Effector memory CD4-positive, alpha-beta T cell (primary cell): ENCODE measurements around the gene SMOC1.

Experiments used
- DNase-seq, 3 donors: peaks; one replicate each; pipeline ENCODE4 v3.0.0-alpha.2; 2020
- H3K27ac ChIP-seq: 2 replicates; pipeline ENCODE4 v1.7.0; 2013; ENCODE audit warnings: mild to moderate bottlenecking, low read length, moderate library complexity; ENCODE audit not compliant: insufficient read depth, poor library complexity, severe bottlenecking
- H3K27me3 ChIP-seq: replicated peaks from 2 replicates; pipeline ENCODE4 v1.7.0; 2013; ENCODE audit warnings: mild to moderate bottlenecking, low read length; ENCODE audit not compliant: insufficient read depth, control insufficient read depth, poor library complexity, severe bottlenecking
- H3K36me3 ChIP-seq: 2 replicates; pipeline ENCODE4 v1.7.0; 2013; ENCODE audit warnings: mild to moderate bottlenecking, low read length, moderate library complexity; ENCODE audit not compliant: control insufficient read depth, insufficient read depth
- H3K4me1 ChIP-seq: 2 replicates; pipeline ENCODE4 v1.7.0; 2013; ENCODE audit warnings: low read length, mild to moderate bottlenecking; ENCODE audit not compliant: control insufficient read depth, insufficient read depth, poor library complexity, severe bottlenecking
- H3K4me3 ChIP-seq: 2 replicates; pipeline ENCODE4 v1.7.0; 2013; ENCODE audit warnings: low read length, low read depth, mild to moderate bottlenecking; ENCODE audit not compliant: insufficient read depth, poor library complexity, severe bottlenecking
- H3K9me3 ChIP-seq: 2 replicates; pipeline ENCODE4 v1.7.0; 2013; ENCODE audit warnings: mild to moderate bottlenecking, low read length, moderate library complexity; ENCODE audit not compliant: control insufficient read depth

The SMOC1 gene

GRCh38 chr14:70067810-70068209 lies 188.6 kb downstream of the SMOC1 start:
- H3K9me3 ChIP-seq: no peaks in the 10 kb centered on the region
- H3K4me1 ChIP-seq: no peaks in the 10 kb centered on the region
- no peak overlapping the region for H3K27ac ChIP-seq

GRCh38 chr14:70069186-70069585 lies 190.0 kb downstream of the SMOC1 start:
- no peaks in the 10 kb centered on the region for H3K36me3 ChIP-seq
- no peaks in the 10 kb centered on the region for H3K4me1 ChIP-seq
- H3K4me3 ChIP-seq: no peak overlapping the region
- DNase-seq: no peak
- H3K27ac ChIP-seq: no peak overlapping the region
- no peaks in the 10 kb centered on the region for H3K9me3 ChIP-seq
- no peaks in the 10 kb centered on the region for H3K27me3 ChIP-seq

More at GRCh38 chr14:70067810-70068209, 188.6 kb downstream of the SMOC1 start:
- Histone ChIP-seq H3K4me3 (no peak overlapping the region), H3K36me3 (no peaks in the 10 kb centered on the region), H3K27me3 (no peaks in the 10 kb centered on the region)
- DNase-seq: no peak

- no peaks in the 10 kb centered on the region for H3K4me1 ChIP-seq
- H3K9me3 ChIP-seq: no peaks in the 10 kb centered on the region
- H3K4me3 ChIP-seq: no peak overlapping the region
- no peaks in the 10 kb centered on the region for H3K36me3 ChIP-seq
- peak in 1 of 3 donors; percentile 3 for DNase-seq
- H3K27me3 ChIP-seq: no peaks in the 10 kb centered on the region
- no peak overlapping the region for H3K27ac ChIP-seq
These were observed 194.8 kb downstream of the SMOC1 start for GRCh38 chr14:70073924-70074566.

GRCh38 chr14:70077005-70077404 lies 197.8 kb downstream of the SMOC1 start:
- Histone ChIP-seq H3K9me3 (no peaks in the 10 kb centered on the region), H3K4me1 (no peaks in the 10 kb centered on the region), H3K36me3 (no peaks in the 10 kb centered on the region), H3K27ac (no peak overlapping the region), H3K4me3 (no peak overlapping the region), H3K27me3 (no peaks in the 10 kb centered on the region)
- DNase-seq: no peak

- Histone ChIP-seq H3K4me1 (no peaks in the 10 kb centered on the region), H3K4me3 (no peak overlapping the region), H3K36me3 (no peaks in the 10 kb centered on the region), H3K27me3 (no peaks in the 10 kb centered on the region), H3K9me3 (no peaks in the 10 kb centered on the region), H3K27ac (no peak overlapping the region)
- no peak for DNase-seq
These were observed 198.5 kb downstream of the SMOC1 start for GRCh38 chr14:70077720-70078119.

GRCh38 chr14:70078329-70078728 lies 199.1 kb downstream of the SMOC1 start:
- Histone ChIP-seq H3K36me3 (no peaks in the 10 kb centered on the region), H3K4me3 (no peak overlapping the region), H3K27me3 (no peaks in the 10 kb centered on the region), H3K9me3 (no peaks in the 10 kb centered on the region), H3K27ac (no peak overlapping the region), H3K4me1 (no peaks in the 10 kb centered on the region)
- no peak for DNase-seq

- no peaks in the 10 kb centered on the region for H3K27me3 ChIP-seq
- no peaks in the 10 kb centered on the region for H3K4me1 ChIP-seq
- H3K36me3 ChIP-seq: no peaks in the 10 kb centered on the region
- H3K9me3 ChIP-seq: no peaks in the 10 kb centered on the region
- H3K27ac ChIP-seq: no peak overlapping the region
- DNase-seq: no peak
- no peak overlapping the region for H3K4me3 ChIP-seq
These were observed 200.9 kb downstream of the SMOC1 start for GRCh38 chr14:70080076-70080475.
